Lower leg skin (tissue), 4 donors: Measurements from ENCODE around the gene TAGLN. TPM values are rescaled to one million over a fixed set of nuclear protein-coding genes. Genes with fewer than 3 reads are reported as not detected.

Experiments used
- DNase-seq, 2 donors: peaks; one replicate each; pipeline ENCODE4 v3.0.0-alpha.2; 2019; ENCODE audit warnings: low spot score in 2 of 2
- H3K4me3 ChIP-seq: fragments of 200-600 bp; sonication (generic); 2 replicates; pipeline ENCODE4 v1.5.1; 2017; ENCODE audit warnings: mild to moderate bottlenecking, low read depth; ENCODE audit not compliant: poor library complexity, severe bottlenecking
- CTCF ChIP-seq, 3 donors: fragments of 450-650 bp; IDR thresholded peaks; one replicate each; pipeline ENCODE4 v1.5.1; 2016; ENCODE audit warnings: antibody characterized with exemption in 3 of 3, mild to moderate bottlenecking in 3 of 3, moderate library complexity in 2 of 3
- POLR2A ChIP-seq, 2 donors: fragments of 450-650 bp; IDR thresholded peaks; one replicate each; pipeline ENCODE4 v1.6.1; 2016 to 2017; ENCODE audit warnings: antibody characterized with exemption in 2 of 2, mild to moderate bottlenecking in 1 of 2, moderate library complexity in 1 of 2
- WGBS, 2 donors: methylation state at CpG; one replicate each; pipeline ENCODE4 v1.1.5; 2018; 5-methylcytosine and 5-hydroxymethylcytosine counted together
- intact Hi-C: fragments of 100-400 bp; cut with DNase I; formaldehyde crosslinking; loops from one replicate; pipeline ENCODE4 v1.15.0; 2023; ENCODE audit warnings: low total_unique reads
- total RNA-seq, 4 donors: library from RNA; depleted of rRNA; stranded (reverse); fragments of >200 nt; gene quantifications; one replicate each; pipeline ENCODE4 v1.1.0, GENCODE V29; 2016

TAGLN gene
- total RNA-seq, 4 donors from 2014 or later = 122 to 450 (median 233) TPM

GRCh38 chr11:117178210-117179034 lies 20.7 kb upstream of the TAGLN start, which contains the start of gene SIDT2:
Gene SIDT2, plus strand, starts transcription at chr11:117178743. Its CDS starts 521 bp downstream, at chr11:117179264.
- DNase-seq = peak; percentile 92 to 99
- intact Hi-C loops = no loop called here
- TF ChIP-seq POLR2A (IDR thresholded peaks at IDR 0.05) = no peak
- TF ChIP-seq CTCF (IDR thresholded peaks at IDR 0.05) = no peak
- 1% methylated on average over 46 to 49 of the region's 51 CpGs for WGBS, 2 donors
- peak within 1 kb of the TSS; percentile 49 for H3K4me3 ChIP-seq

GRCh38 chr11:117179048-117179999 lies 19.8 kb upstream of the TAGLN start:
- WGBS, 2 donors = 1% methylated on average over 23 to 34 of the region's 39 CpGs
- intact Hi-C loops = no loop called here

GRCh38 chr11:117180020-117180419 lies 19.1 kb upstream of the TAGLN start:
- DNase-seq = peak in 1 of 2 donors; percentile 45
- 8% methylated on average over 4 of the region's 4 CpGs for WGBS, 2 donors
- H3K4me3 ChIP-seq = no peak overlapping the region
- intact Hi-C loops = no loop called here
- TF ChIP-seq POLR2A (IDR thresholded peaks at IDR 0.05) (no peak), CTCF (IDR thresholded peaks at IDR 0.05) (no peak)

More at GRCh38 chr11:117179048-117179999, 19.8 kb upstream of the TAGLN start:
- H3K4me3 ChIP-seq = peak overlapping the region; percentile 49
- peak in 1 of 2 donors; percentile 88 for DNase-seq
- TF ChIP-seq CTCF (IDR thresholded peaks at IDR 0.05) (no peak), POLR2A (IDR thresholded peaks at IDR 0.05) (no peak)

GRCh38 chr11:117180661-117181585 lies 18.2 kb upstream of the TAGLN start:
- WGBS, 2 donors = 45 to 50% methylated on average over 21 to 22 of the region's 22 CpGs
- H3K4me3 ChIP-seq = no peak overlapping the region
- intact Hi-C loops = no loop called here
- TF ChIP-seq CTCF (IDR thresholded peaks at IDR 0.05) = peak in 1 of 3 donors; percentile 18
- no peak for TF ChIP-seq POLR2A (IDR thresholded peaks at IDR 0.05)
- DNase-seq = peak; percentile 60 to 89
